Measurements from ENCODE around the gene EBLN2. TPM values are rescaled to one million over a fixed set of nuclear protein-coding genes. Genes with fewer than 3 reads are reported as not detected.

Gene EBLN2
- total RNA-seq, 2 experiments from 2014 or later: 14.8 to 16.0 TPM

- H3K4me3 ChIP-seq (ENCODE audit: low read length): no peak overlapping the region
- peak overlapping the region; percentile 13 for H3K27ac Mint-ChIP-seq
- no peaks in the 10 kb centered on the region for H3K27me3 ChIP-seq (ENCODE audit: control insufficient read depth in 1 of 2, insufficient read depth in 2 of 2, low read length in 2 of 2)
- H3K27ac ChIP-seq (ENCODE audit: low read depth in 1 of 2, low read length in 2 of 2): no peak overlapping the region
- DNase-seq (no peak), ATAC-seq (ENCODE audit: poor library complexity) (no peak)
- intact Hi-C loops (cut with DNase I, micrococcal nuclease): no loop called here
- TF ChIP-seq CTCF (IDR thresholded peaks at IDR 0.05): no peak
- no peak overlapping the region for H3K4me3 Mint-ChIP-seq
- ChIA-PET POLR2A (no interaction called here), CTCF (interaction anchor here (0.6 kb wide), 1 partner anchor 47 kb away, joined by 3 read pairs; no protein-coding TSS in a partner anchor)
- no peaks in the 10 kb centered on the region for H3K36me3 ChIP-seq (ENCODE audit: insufficient read depth, low read length)
- H3K36me3 Mint-ChIP-seq (ENCODE audit: low read depth): peaks cover 21% of the 10 kb centered on the region
- H3K27me3 Mint-ChIP-seq: no peaks in the 10 kb centered on the region
- no peaks in the 10 kb centered on the region for H3K9me3 Mint-ChIP-seq
- no peaks in the 10 kb centered on the region for H3K9me3 ChIP-seq (ENCODE audit: control insufficient read depth in 1 of 2, insufficient read depth in 1 of 2, low read length in 2 of 2)
- H3K4me1 Mint-ChIP-seq (ENCODE audit: low read depth): peaks cover 77% of the 10 kb centered on the region
- peaks cover 18% of the 10 kb centered on the region for H3K4me1 ChIP-seq (ENCODE audit: insufficient read depth, low read length)
Measured at GRCh38 chr3:73041537-73041936, 19.9 kb upstream of the EBLN2 start.

DNA sequence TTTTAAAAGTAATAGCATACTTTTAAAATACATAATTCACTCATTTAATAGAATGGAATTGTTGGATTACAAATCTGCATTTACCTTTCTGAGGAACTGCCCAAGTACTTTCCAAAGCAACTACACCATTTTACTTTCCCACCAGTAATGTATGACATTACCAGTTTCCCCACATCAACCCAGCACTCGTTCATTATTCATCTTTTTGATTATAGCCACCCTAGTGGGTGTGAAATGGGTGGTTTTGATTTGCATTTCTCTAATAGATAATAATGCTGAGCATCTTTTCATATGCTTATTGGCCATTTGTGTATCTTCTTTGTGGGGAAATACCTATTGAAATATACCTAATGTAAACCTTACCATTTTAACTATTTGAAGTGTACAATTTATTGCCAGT lies 18.0 kb upstream of the EBLN2 start:
- Mint-ChIP-seq H3K9me3 (no peaks in the 10 kb centered on the region), H3K27me3 (no peaks in the 10 kb centered on the region), H3K27ac (no peak overlapping the region), H3K4me1 (ENCODE audit: low read depth) (peaks cover 64% of the 10 kb centered on the region), H3K36me3 (ENCODE audit: low read depth) (peaks cover 16% of the 10 kb centered on the region), H3K4me3 (no peak overlapping the region)
- H3K27ac ChIP-seq (ENCODE audit: low read depth in 1 of 2, low read length in 2 of 2): no peak overlapping the region
- H3K4me1 ChIP-seq (ENCODE audit: insufficient read depth, low read length): peaks cover 18% of the 10 kb centered on the region
- no peaks in the 10 kb centered on the region for H3K27me3 ChIP-seq (ENCODE audit: control insufficient read depth in 1 of 2, insufficient read depth in 2 of 2, low read length in 2 of 2)
- intact Hi-C loops (cut with DNase I, micrococcal nuclease): no loop called here
- H3K36me3 ChIP-seq (ENCODE audit: insufficient read depth, low read length): peaks cover 10% of the 10 kb centered on the region
- no peak for DNase-seq
- POLR2A ChIA-PET: no interaction called here
- ATAC-seq (ENCODE audit: poor library complexity): no peak
- no peak overlapping the region for H3K4me3 ChIP-seq (ENCODE audit: low read length)
- CTCF ChIA-PET: no interaction called here
- no peaks in the 10 kb centered on the region for H3K9me3 ChIP-seq (ENCODE audit: control insufficient read depth in 1 of 2, insufficient read depth in 1 of 2, low read length in 2 of 2)
- TF ChIP-seq CTCF (IDR thresholded peaks at IDR 0.05): no peak

DNA sequence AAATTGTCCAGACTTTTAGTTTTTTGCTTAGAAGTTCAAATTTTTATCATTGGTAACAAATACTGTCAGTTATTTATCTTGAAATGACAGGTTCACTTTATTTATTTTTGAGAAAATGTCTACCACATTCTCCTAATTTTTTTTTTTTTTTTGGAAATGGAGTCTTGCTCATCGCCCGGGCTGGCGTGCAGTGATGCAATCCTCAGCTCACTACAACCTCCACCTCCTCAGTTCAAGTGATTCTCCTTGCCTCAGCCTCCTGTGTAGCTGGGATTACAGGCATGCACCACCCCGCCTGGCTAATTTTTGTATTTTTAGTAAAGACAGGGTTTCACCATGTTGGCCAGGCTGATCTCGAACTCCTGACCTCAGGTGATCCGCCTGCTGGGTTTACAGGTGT lies 16.1 kb upstream of the EBLN2 start:
- H3K4me1 ChIP-seq (ENCODE audit: insufficient read depth, low read length): peaks cover 16% of the 10 kb centered on the region
- DNase-seq (no peak), ATAC-seq (ENCODE audit: poor library complexity) (no peak)
- Mint-ChIP-seq H3K27ac (peak overlapping the region; percentile 40), H3K4me1 (ENCODE audit: low read depth) (peaks cover 55% of the 10 kb centered on the region), H3K4me3 (no peak overlapping the region), H3K36me3 (ENCODE audit: low read depth) (peaks cover 27% of the 10 kb centered on the region), H3K27me3 (no peaks in the 10 kb centered on the region), H3K9me3 (no peaks in the 10 kb centered on the region)
- H3K27me3 ChIP-seq (ENCODE audit: control insufficient read depth in 1 of 2, insufficient read depth in 2 of 2, low read length in 2 of 2): no peaks in the 10 kb centered on the region
- H3K27ac ChIP-seq (ENCODE audit: low read depth in 1 of 2, low read length in 2 of 2): no peak overlapping the region
- CTCF ChIA-PET: interaction anchor here (0.6 to 4.0 kb wide), 3 partner anchors 11 to 145 kb away, joined by 3 to 12 read pairs (median 4); no protein-coding TSS in a partner anchor
- H3K9me3 ChIP-seq (ENCODE audit: control insufficient read depth in 1 of 2, insufficient read depth in 1 of 2, low read length in 2 of 2): no peaks in the 10 kb centered on the region
- H3K4me3 ChIP-seq (ENCODE audit: low read length): no peak overlapping the region
- POLR2A ChIA-PET: interaction anchor here (1.4 kb wide), 1 partner anchor 83 kb away, joined by 3 read pairs; no protein-coding TSS in a partner anchor
- H3K36me3 ChIP-seq (ENCODE audit: insufficient read depth, low read length): peaks cover 11% of the 10 kb centered on the region
- no peak for TF ChIP-seq CTCF (IDR thresholded peaks at IDR 0.05)
- intact Hi-C loops (cut with DNase I, micrococcal nuclease): no loop called here

Data from CD4-positive, alpha-beta T cell (primary cell).